Fibroblast of lung (primary cell): ENCODE measurements around the gene CCDC154.

Experiments used
- CTCF ChIP-seq, 2 donors: IDR thresholded peaks in 1 of 2; conservative IDR thresholded peaks in 1 of 2; 1 replicate in 1 of 2; 2 replicates in 1 of 2; pipeline ENCODE4 v1.5.1; 2011 to 2012; ENCODE audit warnings: low read length in 2 of 2, control low read depth in 1 of 2, inconsistent platforms in 1 of 2, low read depth in 1 of 2, mild to moderate bottlenecking in 1 of 2
- EZH2 ChIP-seq: IDR thresholded peaks from 2 replicates; pipeline ENCODE4 v1.5.1; 2012; ENCODE audit warnings: low read length, control low read depth, mild to moderate bottlenecking; ENCODE audit errors: missing control alignments

GRCh38 chr16:1461146-1461545 lies 16.8 kb upstream of the CCDC154 start:
- no peak for TF ChIP-seq CTCF (conservative IDR thresholded peaks at IDR 0.05 in 1 of 2, IDR thresholded peaks at IDR 0.05 in 1 of 2; ENCODE audit: low read depth in 1 of 2, low read length in 2 of 2)
- TF ChIP-seq EZH2 = no peak
